ENCODE results near the gene ELAC2. TPM values are rescaled to one million over a fixed set of nuclear protein-coding genes. Genes with fewer than 3 reads are reported as not detected.

The ELAC2 gene
- total RNA-seq, 4 donors from 2014 or later: 54.8 to 87.8 (median 62.6) TPM

GRCh38 chr17:12959441-12959840, 58.4 kb downstream of the ELAC2 start:
- intact Hi-C loops (cut with DNase I): no loop called here
- Histone ChIP-seq H3K4me3 (no peak overlapping the region), H3K9me3 (peaks cover 0 to 7% (median 0%) of the 10 kb centered on the region in 3 donors), H3K27ac (no peak overlapping the region), H3K36me3 (peaks cover 0 to 19% (median 0%) of the 10 kb centered on the region in 3 donors), H3K4me1 (no peaks in the 10 kb centered on the region), H3K27me3 (no peaks in the 10 kb centered on the region)
- no peak for DNase-seq
- TF ChIP-seq POLR2A (IDR thresholded peaks at IDR 0.05): no peak
- no peak for TF ChIP-seq CTCF (IDR thresholded peaks at IDR 0.05)
- 76 to 85% methylated on average over 8 of the region's 8 CpGs for WGBS, 2 donors

GRCh38 chr17:12958786-12959185, 59.0 kb downstream of the ELAC2 start:
- no peaks in the 10 kb centered on the region for H3K4me1 ChIP-seq
- 90 to 95% methylated on average over 9 to 12 of the region's 12 CpGs for WGBS, 2 donors
- TF ChIP-seq POLR2A (IDR thresholded peaks at IDR 0.05) (no peak), CTCF (IDR thresholded peaks at IDR 0.05) (no peak)
- peaks cover 0 to 7% (median 0%) of the 10 kb centered on the region in 3 donors for H3K9me3 ChIP-seq
- no peak overlapping the region for H3K27ac ChIP-seq
- no peak overlapping the region for H3K4me3 ChIP-seq
- H3K27me3 ChIP-seq: no peaks in the 10 kb centered on the region
- no peak for DNase-seq
- H3K36me3 ChIP-seq: peaks cover 0 to 19% (median 0%) of the 10 kb centered on the region in 3 donors
- intact Hi-C loops (cut with DNase I): no loop called here

- H3K27me3 ChIP-seq: no peaks in the 10 kb centered on the region
- no peak overlapping the region for H3K4me3 ChIP-seq
- no peaks in the 10 kb centered on the region for H3K4me1 ChIP-seq
- peaks cover 0 to 7% (median 0%) of the 10 kb centered on the region in 3 donors for H3K9me3 ChIP-seq
- no peak for DNase-seq
- TF ChIP-seq CTCF (IDR thresholded peaks at IDR 0.05) (no peak), POLR2A (IDR thresholded peaks at IDR 0.05) (no peak)
- H3K36me3 ChIP-seq: peaks cover 0 to 19% (median 0%) of the 10 kb centered on the region in 3 donors
- 70 to 89% methylated on average over 5 of the region's 5 CpGs for WGBS, 2 donors
- intact Hi-C loops (cut with DNase I): no loop called here
- H3K27ac ChIP-seq: no peak overlapping the region
Observed at GRCh38 chr17:12955521-12955920, 62.3 kb downstream of the ELAC2 start.

GRCh38 chr17:12953156-12953555, 64.7 kb downstream of the ELAC2 start:
- H3K4me3 ChIP-seq: no peak overlapping the region
- peaks cover 0 to 19% (median 0%) of the 10 kb centered on the region in 3 donors for H3K36me3 ChIP-seq
- no peaks in the 10 kb centered on the region for H3K4me1 ChIP-seq
- peaks cover 0 to 7% (median 0%) of the 10 kb centered on the region in 3 donors for H3K9me3 ChIP-seq
- H3K27ac ChIP-seq: no peak overlapping the region
- H3K27me3 ChIP-seq: no peaks in the 10 kb centered on the region
- intact Hi-C loops (cut with DNase I): no loop called here
- WGBS, 2 donors: 92 to 93% methylated on average over 13 of the region's 13 CpGs
- DNase-seq: no peak
- TF ChIP-seq POLR2A (IDR thresholded peaks at IDR 0.05): no peak
- no peak for TF ChIP-seq CTCF (IDR thresholded peaks at IDR 0.05)

- WGBS, 2 donors: 75 to 88% methylated on average over 3 to 4 of the region's 4 CpGs
- intact Hi-C loops (cut with DNase I): no loop called here
- no peaks in the 10 kb centered on the region for H3K4me1 ChIP-seq
- H3K9me3 ChIP-seq: no peaks in the 10 kb centered on the region
- no peak overlapping the region for H3K4me3 ChIP-seq
- no peak overlapping the region for H3K27ac ChIP-seq
- no peak for DNase-seq
- peaks cover 0 to 12% (median 0%) of the 10 kb centered on the region in 3 donors for H3K36me3 ChIP-seq
- TF ChIP-seq POLR2A (IDR thresholded peaks at IDR 0.05) (no peak), CTCF (IDR thresholded peaks at IDR 0.05) (no peak)
- H3K27me3 ChIP-seq: no peaks in the 10 kb centered on the region
Observed at GRCh38 chr17:12952012-12952411, 65.8 kb downstream of the ELAC2 start.
